ENCODE results near the gene BLOC1S3. TPM values are rescaled to one million over a fixed set of nuclear protein-coding genes. Genes with fewer than 3 reads are reported as not detected.

The BLOC1S3 gene
- total and polyA plus RNA-seq, 2 of the 13 experiments (the other 11 are each of a cell fraction or from before 2014, with no cell fraction given) = 4.3 to 4.8 TPM

- 0 out of 2 replicates have a peak, but pooled peaks have one; percentile 32 for TF ChIP-seq TARDBP (CRISPR knock-in tag; IDR thresholded peaks at IDR 0.05)
- peak; percentile 89; the same call in 1 of the 2 replicates for TF ChIP-seq SNAPC2 (CRISPR knock-in tag; IDR thresholded peaks at IDR 0.05)
- TF ChIP-seq, protein P1, sequence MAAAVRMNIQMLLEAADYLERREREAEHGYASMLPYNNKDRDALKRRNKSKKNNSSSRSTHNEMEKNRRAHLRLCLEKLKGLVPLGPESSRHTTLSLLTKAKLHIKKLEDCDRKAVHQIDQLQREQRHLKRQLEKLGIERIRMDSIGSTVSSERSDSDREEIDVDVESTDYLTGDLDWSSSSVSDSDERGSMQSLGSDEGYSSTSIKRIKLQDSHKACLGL (CRISPR knock-in tag; IDR thresholded peaks at IDR 0.05) = peak; percentile 85; the same call in 1 of the 2 replicates
- TF ChIP-seq HDAC1 (CRISPR knock-in tag; IDR thresholded peaks at IDR 0.05) = peak; percentile 76; the same call in 1 of the 2 replicates
- TF ChIP-seq KMT2A (CRISPR knock-in tag; IDR thresholded peaks at IDR 0.05) = 0 out of 2 replicates have a peak, but pooled peaks have one; percentile 47
- TF ChIP-seq RBM39 (IDR thresholded peaks at IDR 0.05; ENCODE audit: low read depth, low read length, poor library complexity, severe bottlenecking) = peak; percentile 28
- TF ChIP-seq KDM2A (CRISPR knock-in tag; IDR thresholded peaks at IDR 0.05; ENCODE audit: borderline replicate concordance, low read depth) = peak; percentile 49
- TF ChIP-seq RAD21 (CRISPR knock-in tag; IDR thresholded peaks at IDR 0.05) = peak; percentile 27; the same call in 1 of the 2 replicates
- TF ChIP-seq POGZ (CRISPR knock-in tag; IDR thresholded peaks at IDR 0.05) = peak; percentile 57; the same call in 1 of the 2 replicates
- no peak for TF ChIP-seq PCBP2 (optimal IDR thresholded peaks at IDR 0.05; ENCODE audit: low read depth, low read length, poor library complexity, severe bottlenecking)
- peak; percentile 78; the same call in 1 of the 2 replicates for TF ChIP-seq ZFP36L1 (CRISPR knock-in tag; IDR thresholded peaks at IDR 0.05)
- TF ChIP-seq, protein P2, sequence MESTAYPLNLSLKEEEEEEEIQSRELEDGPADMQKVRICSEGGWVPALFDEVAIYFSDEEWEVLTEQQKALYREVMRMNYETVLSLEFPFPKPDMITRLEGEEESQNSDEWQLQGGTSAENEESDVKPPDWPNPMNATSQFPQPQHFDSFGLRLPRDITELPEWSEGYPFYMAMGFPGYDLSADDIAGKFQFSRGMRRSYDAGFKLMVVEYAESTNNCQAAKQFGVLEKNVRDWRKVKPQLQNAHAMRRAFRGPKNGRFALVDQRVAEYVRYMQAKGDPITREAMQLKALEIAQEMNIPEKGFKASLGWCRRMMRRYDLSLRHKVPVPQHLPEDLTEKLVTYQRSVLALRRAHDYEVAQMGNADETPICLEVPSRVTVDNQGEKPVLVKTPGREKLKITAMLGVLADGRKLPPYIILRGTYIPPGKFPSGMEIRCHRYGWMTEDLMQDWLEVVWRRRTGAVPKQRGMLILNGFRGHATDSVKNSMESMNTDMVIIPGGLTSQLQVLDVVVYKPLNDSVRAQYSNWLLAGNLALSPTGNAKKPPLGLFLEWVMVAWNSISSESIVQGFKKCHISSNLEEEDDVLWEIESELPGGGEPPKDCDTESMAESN (CRISPR knock-in tag; conservative IDR thresholded peaks at IDR 0.05) = 0 out of 2 replicates have a peak, but pooled peaks have one; percentile 7
- TF ChIP-seq KDM5B (CRISPR knock-in tag; IDR thresholded peaks at IDR 0.05; ENCODE audit: borderline replicate concordance) = peak; percentile 79; the same call in 1 of the 2 replicates
- no peak for TF ChIP-seq ZBTB2 (CRISPR knock-in tag; IDR thresholded peaks at IDR 0.05; ENCODE audit: low read depth)
- TF ChIP-seq NR2C2 (CRISPR knock-in tag; IDR thresholded peaks at IDR 0.05; ENCODE audit: borderline replicate concordance) = 0 out of 2 replicates have a peak, but pooled peaks have one; percentile 11
- TF ChIP-seq ZNF225 (CRISPR knock-in tag; IDR thresholded peaks at IDR 0.05) = 0 out of 2 replicates have a peak, but pooled peaks have one; percentile 27
- peak; percentile 74 for TF ChIP-seq POLR2AphosphoS5 (IDR thresholded peaks at IDR 0.05; ENCODE audit: low read depth, low read length)
- TF ChIP-seq ZFP91 (CRISPR knock-in tag; IDR thresholded peaks at IDR 0.05; ENCODE audit: borderline replicate concordance) = 0 out of 2 replicates have a peak, but pooled peaks have one; percentile 29
- 0 out of 2 replicates have a peak, but pooled peaks have one; percentile 19 for TF ChIP-seq KMT2B (CRISPR knock-in tag; IDR thresholded peaks at IDR 0.05)
- TF ChIP-seq, protein P3, sequence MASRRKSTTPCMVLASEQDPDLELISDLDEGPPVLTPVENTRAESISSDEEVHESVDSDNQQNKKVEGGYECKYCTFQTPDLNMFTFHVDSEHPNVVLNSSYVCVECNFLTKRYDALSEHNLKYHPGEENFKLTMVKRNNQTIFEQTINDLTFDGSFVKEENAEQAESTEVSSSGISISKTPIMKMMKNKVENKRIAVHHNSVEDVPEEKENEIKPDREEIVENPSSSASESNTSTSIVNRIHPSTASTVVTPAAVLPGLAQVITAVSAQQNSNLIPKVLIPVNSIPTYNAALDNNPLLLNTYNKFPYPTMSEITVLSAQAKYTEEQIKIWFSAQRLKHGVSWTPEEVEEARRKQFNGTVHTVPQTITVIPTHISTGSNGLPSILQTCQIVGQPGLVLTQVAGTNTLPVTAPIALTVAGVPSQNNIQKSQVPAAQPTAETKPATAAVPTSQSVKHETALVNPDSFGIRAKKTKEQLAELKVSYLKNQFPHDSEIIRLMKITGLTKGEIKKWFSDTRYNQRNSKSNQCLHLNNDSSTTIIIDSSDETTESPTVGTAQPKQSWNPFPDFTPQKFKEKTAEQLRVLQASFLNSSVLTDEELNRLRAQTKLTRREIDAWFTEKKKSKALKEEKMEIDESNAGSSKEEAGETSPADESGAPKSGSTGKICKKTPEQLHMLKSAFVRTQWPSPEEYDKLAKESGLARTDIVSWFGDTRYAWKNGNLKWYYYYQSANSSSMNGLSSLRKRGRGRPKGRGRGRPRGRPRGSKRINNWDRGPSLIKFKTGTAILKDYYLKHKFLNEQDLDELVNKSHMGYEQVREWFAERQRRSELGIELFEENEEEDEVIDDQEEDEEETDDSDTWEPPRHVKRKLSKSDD (CRISPR knock-in tag; IDR thresholded peaks at IDR 0.05; ENCODE audit: low read depth) = peak; percentile 27; the same call in 1 of the 2 replicates
- no peak for TF ChIP-seq TCF12 (IDR thresholded peaks at IDR 0.05)
- no peak for TF ChIP-seq TCF12 (CRISPR knock-in tag; IDR thresholded peaks at IDR 0.05)
Observed at GRCh38 chr19:45177817-45178261, 745 bp upstream of the BLOC1S3 start, which contains the start of gene TRAPPC6A (continued).

Measured in HepG2 (cell line).